Tracheal epithelial cell (primary cell): ENCODE measurements around the gene ESPNL. TPM values are rescaled to one million over a fixed set of nuclear protein-coding genes. Genes with fewer than 3 reads are reported as not detected.

Source experiments
- total RNA-seq: library from RNA; depleted of rRNA; stranded (reverse); fragments of >200 nt; gene quantifications from 2 replicates; pipeline ENCODE4 v1.2.1, GENCODE V29; 2014

ESPNL gene, protein sequence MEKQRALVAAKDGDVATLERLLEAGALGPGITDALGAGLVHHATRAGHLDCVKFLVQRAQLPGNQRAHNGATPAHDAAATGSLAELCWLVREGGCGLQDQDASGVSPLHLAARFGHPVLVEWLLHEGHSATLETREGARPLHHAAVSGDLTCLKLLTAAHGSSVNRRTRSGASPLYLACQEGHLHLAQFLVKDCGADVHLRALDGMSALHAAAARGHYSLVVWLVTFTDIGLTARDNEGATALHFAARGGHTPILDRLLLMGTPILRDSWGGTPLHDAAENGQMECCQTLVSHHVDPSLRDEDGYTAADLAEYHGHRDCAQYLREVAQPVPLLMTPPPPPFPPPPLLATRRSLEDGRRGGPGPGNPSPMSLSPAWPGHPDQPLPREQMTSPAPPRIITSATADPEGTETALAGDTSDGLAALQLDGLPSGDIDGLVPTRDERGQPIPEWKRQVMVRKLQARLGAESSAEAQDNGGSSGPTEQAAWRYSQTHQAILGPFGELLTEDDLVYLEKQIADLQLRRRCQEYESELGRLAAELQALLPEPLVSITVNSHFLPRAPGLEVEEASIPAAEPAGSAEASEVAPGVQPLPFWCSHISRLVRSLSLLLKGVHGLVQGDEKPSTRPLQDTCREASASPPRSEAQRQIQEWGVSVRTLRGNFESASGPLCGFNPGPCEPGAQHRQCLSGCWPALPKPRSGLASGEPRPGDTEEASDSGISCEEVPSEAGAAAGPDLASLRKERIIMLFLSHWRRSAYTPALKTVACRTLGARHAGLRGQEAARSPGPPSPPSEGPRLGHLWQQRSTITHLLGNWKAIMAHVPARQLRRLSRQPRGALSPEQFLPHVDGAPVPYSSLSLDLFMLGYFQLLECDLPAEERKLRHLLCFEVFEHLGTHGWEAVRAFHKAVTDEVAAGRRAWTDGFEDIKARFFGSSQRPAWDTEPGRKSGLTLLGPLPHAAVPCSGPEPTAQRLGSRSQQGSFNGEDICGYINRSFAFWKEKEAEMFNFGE
- 0.48 TPM in 1 of 2 replicates, not detected in the other for total RNA-seq

GRCh38 chr2:238100049-238100820, at the start of gene ESPNL:
Gene ESPNL, plus strand, starts transcription at chr2:238100340. Its CDS starts 80 bp downstream, at chr2:238100420.

GRCh38 chr2:238060542-238061314, 39.4 kb upstream of the ESPNL start, which contains the start of gene SCLY:
Gene SCLY, plus strand, starts transcription at chr2:238061001. Its CDS starts 54 bp downstream, at chr2:238061055.

DNA sequence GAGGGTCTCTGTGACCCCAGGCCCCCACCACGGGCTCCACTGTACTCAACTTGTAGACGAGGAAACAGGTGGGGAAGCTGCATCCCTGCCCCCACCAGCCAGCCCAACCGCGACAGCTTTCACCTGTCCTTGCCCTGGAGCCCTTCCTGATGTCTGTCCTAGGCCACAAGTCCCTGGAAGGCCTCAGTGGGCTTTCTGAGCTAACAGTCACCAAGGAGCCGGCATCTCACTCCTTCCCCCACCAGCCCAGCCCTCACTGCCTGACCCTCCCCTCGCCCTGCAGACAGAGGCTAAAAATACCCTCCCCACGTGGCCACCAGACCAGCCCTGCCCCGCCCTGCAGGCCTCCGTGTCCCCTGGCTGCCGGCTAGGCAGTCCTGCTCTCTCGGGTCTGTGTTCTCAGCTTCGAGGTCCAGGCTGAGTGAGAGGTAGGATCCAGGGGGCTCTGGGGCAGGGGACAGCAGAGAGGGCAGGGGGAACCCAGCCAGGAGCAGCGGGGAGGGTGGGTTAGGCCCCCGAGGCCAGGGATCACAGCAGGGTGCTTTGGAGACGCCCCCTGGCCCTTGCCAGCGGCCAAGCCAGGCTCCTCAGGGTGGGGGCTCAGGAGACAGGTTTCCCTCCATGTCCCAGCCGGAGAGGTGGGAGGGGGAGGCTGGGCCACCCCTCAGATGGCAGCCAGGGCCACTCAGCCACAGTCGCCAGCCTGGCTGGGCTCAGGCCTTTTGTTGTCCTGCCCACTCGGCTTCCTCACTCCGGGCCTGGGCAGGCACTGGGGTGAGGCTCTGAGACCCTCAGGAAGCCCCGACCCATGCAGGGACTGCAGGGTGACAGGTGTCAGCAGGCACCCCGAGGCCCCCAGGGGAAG, 38.4 kb downstream of the ESPNL start, which contains the start of gene KLHL30:
KLHL30 (plus strand) TSS at position 338 of the 865 bp plus-strand sequence. CDS start 2,087 bp downstream, outside the sequence.

GRCh38 chr2:238158509-238159070, 58.5 kb downstream of the ESPNL start, which contains the start of gene ERFE:
Gene ERFE, plus strand, starts transcription at chr2:238158970. Its CDS starts 38 bp downstream, at chr2:238159008.

Other genes starting within 250 kb of the ESPNL start
- 4.9 and 5.5 TPM in 2 replicates for gene RAMP1, start 240.7 kb upstream of the ESPNL start, total RNA-seq
- gene UBE2F, start 133.3 kb upstream of the ESPNL start, total RNA-seq = 70.3 and 79.8 TPM in 2 replicates
- 11.3 and 19.4 TPM in 2 replicates for gene SCLY, start 39.3 kb upstream of the ESPNL start, total RNA-seq
- gene KLHL30, start 38.3 kb downstream of the ESPNL start, total RNA-seq = 0.72 and 0.85 TPM in 2 replicates
- 2.3 and 6.7 TPM in 2 replicates for gene ERFE, start 58.6 kb downstream of the ESPNL start, total RNA-seq
- gene ILKAP, start 103.4 kb downstream of the ESPNL start, total RNA-seq = 14.3 and 21.0 TPM in 2 replicates
- 8.9 and 26.6 TPM in 2 replicates for gene HES6, start 139.7 kb downstream of the ESPNL start, total RNA-seq
- gene PER2, start 188.3 kb downstream of the ESPNL start, total RNA-seq = 1.7 and 9.6 TPM in 2 replicates
- 4.6 and 6.4 TPM in 2 replicates for gene TRAF3IP1, start 220.2 kb downstream of the ESPNL start, total RNA-seq